Measurements from ENCODE around the gene LZTS2.

The LZTS2 gene

GRCh38 chr10:100979791-100980272 is 19.8 kb upstream of the LZTS2 start:
- TF ChIP-seq CTCF (IDR thresholded peaks at IDR 0.05; ENCODE audit: control insufficient read depth, extremely low read depth, insufficient read depth): no peak
- no peak overlapping the region for H3K4me3 ChIP-seq (ENCODE audit: low read depth, low read length)
- DNase-seq (ENCODE audit: low read depth): no peak

- no peak overlapping the region for H3K4me3 ChIP-seq (ENCODE audit: low read depth, low read length)
- DNase-seq (ENCODE audit: low read depth): no peak
- TF ChIP-seq CTCF (IDR thresholded peaks at IDR 0.05; ENCODE audit: control insufficient read depth, extremely low read depth, insufficient read depth): no peak
Measured at GRCh38 chr10:100980311-100980710, 19.3 kb upstream of the LZTS2 start.

GRCh38 chr10:100980711-100981110 is 18.9 kb upstream of the LZTS2 start:
- no peak for TF ChIP-seq CTCF (IDR thresholded peaks at IDR 0.05; ENCODE audit: control insufficient read depth, extremely low read depth, insufficient read depth)
- no peak for DNase-seq (ENCODE audit: low read depth)
- H3K4me3 ChIP-seq (ENCODE audit: low read depth, low read length): no peak overlapping the region

GRCh38 chr10:100981178-100981772 is 18.3 kb upstream of the LZTS2 start:
- no peak overlapping the region for H3K4me3 ChIP-seq (ENCODE audit: low read depth, low read length)
- DNase-seq (ENCODE audit: low read depth): no peak
- TF ChIP-seq CTCF (IDR thresholded peaks at IDR 0.05; ENCODE audit: control insufficient read depth, extremely low read depth, insufficient read depth): no peak

GRCh38 chr10:100982916-100983830 is 16.4 kb upstream of the LZTS2 start:
- no peak for DNase-seq (ENCODE audit: low read depth)
- no peak overlapping the region for H3K4me3 ChIP-seq (ENCODE audit: low read depth, low read length)
- no peak for TF ChIP-seq CTCF (IDR thresholded peaks at IDR 0.05; ENCODE audit: control insufficient read depth, extremely low read depth, insufficient read depth)

- no peak for TF ChIP-seq CTCF (IDR thresholded peaks at IDR 0.05; ENCODE audit: control insufficient read depth, extremely low read depth, insufficient read depth)
- no peak for DNase-seq (ENCODE audit: low read depth)
- H3K4me3 ChIP-seq (ENCODE audit: low read depth, low read length): no peak overlapping the region
Measured at GRCh38 chr10:100983868-100984671, 15.5 kb upstream of the LZTS2 start.

All from LNCaP clone FGC (cell line).